Natural killer cell treated with Interleukin-12 subunit alpha and Interleukin-12 subunit beta and Interleukin-15 and Interleukin-18, amount 100 ng/mL, for 72 hours (primary cell): ENCODE results near the gene EXD3. TPM values are rescaled to one million over a fixed set of nuclear protein-coding genes. Genes with fewer than 3 reads are reported as not detected.

ENCODE experiments used
- ATAC-seq, 2 donors: fragments of 150-1000 bp; cut with Tn5 transposase in 1 of 2; sonication (Bioruptor Pico), chemical (Tn5 transposase) in 1 of 2; 2 replicates each; pipeline ENCODE4 v1.10.0; 2021
- DNase-seq: peaks from one replicate; pipeline ENCODE4 v3.0.0; 2022; ENCODE audit warnings: low spot score
- H3K27ac Mint-ChIP-seq, 2 donors: 1 replicate in 1 of 2; 2 replicates in 1 of 2; pipeline ENCODE4 v1.8.0; 2022; ENCODE audit warnings: mixed read lengths in 2 of 2, mild to moderate bottlenecking in 1 of 2, moderate library complexity in 1 of 2
- H3K27me3 Mint-ChIP-seq, 2 donors: 1 replicate in 1 of 2; 2 replicates in 1 of 2; pipeline ENCODE4 v1.8.0; 2022; ENCODE audit warnings: mixed read lengths in 2 of 2
- H3K36me3 Mint-ChIP-seq: one replicate; pipeline ENCODE4 v1.8.0; 2022; ENCODE audit warnings: mixed read lengths
- H3K4me1 Mint-ChIP-seq, 2 donors: 1 replicate in 1 of 2; 2 replicates in 1 of 2; pipeline ENCODE4 v1.8.0; 2022; ENCODE audit warnings: low read depth in 2 of 2, mixed read lengths in 2 of 2, mild to moderate bottlenecking in 1 of 2
- H3K4me3 Mint-ChIP-seq: one replicate; pipeline ENCODE4 v1.8.0; 2022; ENCODE audit warnings: mixed read lengths
- H3K9me3 Mint-ChIP-seq: 2 replicates; pipeline ENCODE4 v1.8.0; 2022; ENCODE audit warnings: mixed read lengths
- total RNA-seq, 2 donors: library from RNA; stranded (reverse); gene quantifications; one replicate each; pipeline ENCODE4 v1.2.3, GENCODE V29; 2022

The EXD3 gene
- total RNA-seq, 2 donors from 2014 or later: 7.6 to 7.9 TPM

DNA sequence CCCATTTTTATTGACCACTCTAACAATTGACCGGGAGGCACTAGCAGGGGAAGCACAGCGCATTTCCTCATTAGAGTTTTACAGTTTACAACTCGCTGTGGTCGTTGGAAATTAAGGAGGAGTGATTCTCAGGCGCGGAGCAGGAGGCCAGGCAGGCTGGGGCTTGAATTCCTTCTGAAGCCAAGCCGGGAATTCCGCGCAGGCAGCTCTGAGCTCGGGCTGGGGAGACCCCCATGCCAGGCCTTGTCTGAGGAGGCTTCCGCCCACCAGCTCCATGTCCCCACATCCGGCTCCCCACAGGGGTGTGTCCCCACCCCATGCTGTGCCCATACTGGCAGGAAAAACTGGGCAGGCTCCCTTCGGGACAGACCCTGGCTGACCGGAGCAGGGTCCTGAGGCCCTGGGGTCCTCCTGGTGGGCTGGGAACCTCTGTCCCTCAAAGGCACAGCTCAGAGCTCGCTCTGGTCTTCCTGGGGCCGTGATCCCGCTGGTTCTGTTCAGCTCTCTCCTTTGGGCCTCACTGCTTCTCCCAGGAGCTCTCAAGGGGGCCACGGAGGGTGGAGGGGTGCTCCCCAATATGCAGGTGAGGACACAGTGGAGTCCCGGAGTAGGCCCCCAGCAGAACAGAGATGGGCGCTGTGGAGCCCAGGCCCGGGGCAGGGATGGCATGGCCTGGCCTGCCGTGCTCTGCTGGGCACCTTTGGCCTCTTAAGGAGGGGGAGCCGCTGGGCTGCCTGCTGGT, 119.6 kb downstream of the EXD3 start:
- H3K27ac Mint-ChIP-seq: no peak overlapping the region
- no peak overlapping the region for H3K4me3 Mint-ChIP-seq
- H3K36me3 Mint-ChIP-seq: no peaks in the 10 kb centered on the region
- peaks cover 0 to 6% of the 10 kb centered on the region in 2 donors for H3K27me3 Mint-ChIP-seq
- no peaks in the 10 kb centered on the region for H3K9me3 Mint-ChIP-seq
- peaks cover 0 to 8% of the 10 kb centered on the region in 2 donors for H3K4me1 Mint-ChIP-seq
- DNase-seq (peak; percentile 59), ATAC-seq (no peak)

DNA sequence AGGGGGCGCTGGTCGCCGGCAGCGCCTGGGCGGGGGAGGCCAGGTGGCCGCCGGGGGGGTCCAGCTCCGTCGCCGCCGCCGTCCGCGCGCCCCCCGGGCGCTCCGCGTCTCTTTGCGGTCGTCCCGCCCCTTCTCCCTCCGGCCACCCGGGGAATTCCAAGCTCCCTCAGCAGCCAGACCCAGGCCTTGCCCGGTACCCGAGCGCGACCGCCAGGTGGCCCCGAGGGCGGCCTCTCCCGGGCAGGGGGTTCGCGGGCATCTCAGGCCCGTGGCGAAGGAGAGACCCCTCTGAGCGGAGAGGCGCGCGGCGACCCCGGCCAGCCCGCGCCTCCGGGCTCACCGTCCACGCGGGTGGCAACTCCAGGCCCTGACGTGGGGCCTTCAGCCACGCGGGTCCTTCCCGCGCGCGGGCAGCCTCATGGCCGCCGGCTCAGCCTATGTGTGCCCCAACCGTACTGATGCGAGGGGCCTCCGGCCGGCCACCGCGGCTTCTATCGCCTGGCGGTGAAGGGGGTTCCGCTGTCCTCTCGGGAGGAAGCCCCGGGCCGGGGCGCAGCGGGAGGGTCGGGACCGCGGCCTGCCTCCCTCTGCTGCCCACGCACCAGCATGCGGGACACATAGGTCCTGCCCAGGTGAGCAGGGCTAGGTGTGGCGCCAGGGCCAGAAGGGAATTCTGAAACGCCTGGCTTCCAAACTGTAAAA, 120.4 kb downstream of the EXD3 start:
- Mint-ChIP-seq H3K4me1 (peaks cover 0 to 8% of the 10 kb centered on the region in 2 donors), H3K27me3 (peaks cover 0 to 6% of the 10 kb centered on the region in 2 donors), H3K27ac (no peak overlapping the region), H3K9me3 (no peaks in the 10 kb centered on the region), H3K36me3 (no peaks in the 10 kb centered on the region), H3K4me3 (peak overlapping the region; percentile 50)
- ATAC-seq (peak in 1 of 2 donors; percentile 56), DNase-seq (no peak)

DNA sequence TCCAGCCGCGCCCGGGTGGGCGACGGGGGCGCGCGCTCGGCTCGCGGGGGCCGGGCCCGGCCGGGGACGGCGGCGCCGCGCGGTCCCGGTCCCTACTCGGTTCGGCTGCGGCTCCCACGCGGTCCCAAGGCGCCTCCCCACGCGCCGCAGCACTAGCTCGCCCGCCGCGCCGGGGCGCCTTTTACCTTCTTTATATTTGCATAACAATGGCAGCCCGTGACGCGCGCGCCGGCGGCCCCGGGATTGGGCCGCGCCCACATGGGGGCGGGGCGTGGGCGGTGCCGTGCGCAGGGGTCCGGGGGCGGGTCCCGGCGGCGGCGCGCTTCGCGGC, 120.9 kb downstream of the EXD3 start, which contains the start of gene NRARP:
TSS of gene NRARP (minus strand) at position 154 of the 331 bp plus-strand sequence. CDS start 343 bp downstream, outside the sequence.
- H3K27ac Mint-ChIP-seq: no peak within 1 kb of the TSS
- peak within 1 kb of the TSS; percentile 52 for H3K4me3 Mint-ChIP-seq
- DNase-seq: peak; percentile 94
- no peaks in the 10 kb centered on the region for H3K36me3 Mint-ChIP-seq
- H3K27me3 Mint-ChIP-seq: peaks cover under 1 to 7% of the 10 kb centered on the region in 2 donors
- peaks cover 0 to 8% of the 10 kb centered on the region in 2 donors for H3K4me1 Mint-ChIP-seq
- H3K9me3 Mint-ChIP-seq: no peaks in the 10 kb centered on the region
- ATAC-seq: peak; percentile 89 to 94

DNA sequence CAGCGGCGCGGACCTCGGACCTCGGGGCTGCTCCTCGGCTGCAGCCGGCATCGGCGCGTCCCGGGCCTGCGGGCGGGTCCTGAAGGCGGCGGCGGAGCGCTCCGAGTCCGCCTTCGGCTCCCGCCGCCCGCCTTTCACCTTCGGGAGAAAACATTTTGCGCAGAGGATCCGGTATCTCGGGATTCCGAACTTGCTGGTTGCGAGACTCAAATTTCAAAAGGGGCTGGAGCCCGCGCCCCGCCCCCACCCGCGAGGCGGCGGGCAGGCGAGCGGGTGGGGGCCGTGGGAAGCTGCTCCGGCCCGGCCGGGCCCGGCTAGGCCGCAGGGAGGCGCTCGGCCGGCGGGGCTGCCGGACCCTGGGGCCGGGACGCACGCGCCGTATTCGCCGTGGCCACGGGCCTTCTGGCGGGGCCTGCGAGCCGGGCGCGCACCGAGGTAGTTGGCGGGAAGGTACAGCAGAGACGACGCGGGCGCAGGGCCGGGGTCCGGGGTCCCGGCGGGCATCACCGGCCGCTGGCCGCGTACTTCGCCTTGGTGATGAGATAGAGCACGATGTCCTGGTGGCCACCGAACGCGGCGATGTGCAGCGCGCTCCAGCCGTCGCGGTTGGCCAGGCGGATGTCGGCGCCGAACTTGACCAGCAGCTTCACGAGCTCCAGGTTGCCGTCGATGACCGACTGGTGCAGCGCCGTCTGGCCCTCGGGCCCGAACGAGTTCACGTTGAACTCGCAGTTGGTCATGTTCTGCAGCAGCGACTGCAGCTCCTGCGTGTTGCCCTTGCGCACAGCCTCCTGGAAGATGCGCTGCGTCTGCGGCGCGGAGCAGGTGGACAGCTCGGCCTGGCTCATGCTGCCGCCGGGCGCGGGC, 121.6 kb downstream of the EXD3 start:
- DNase-seq (no peak), ATAC-seq (peak; percentile 12 to 22)
- Mint-ChIP-seq H3K9me3 (no peaks in the 10 kb centered on the region), H3K4me1 (peaks cover 5 to 13% of the 10 kb centered on the region in 2 donors), H3K36me3 (no peaks in the 10 kb centered on the region), H3K27me3 (peaks cover 8 to 13% of the 10 kb centered on the region in 2 donors), H3K27ac (no peak overlapping the region), H3K4me3 (peak overlapping the region; percentile 79)

DNA sequence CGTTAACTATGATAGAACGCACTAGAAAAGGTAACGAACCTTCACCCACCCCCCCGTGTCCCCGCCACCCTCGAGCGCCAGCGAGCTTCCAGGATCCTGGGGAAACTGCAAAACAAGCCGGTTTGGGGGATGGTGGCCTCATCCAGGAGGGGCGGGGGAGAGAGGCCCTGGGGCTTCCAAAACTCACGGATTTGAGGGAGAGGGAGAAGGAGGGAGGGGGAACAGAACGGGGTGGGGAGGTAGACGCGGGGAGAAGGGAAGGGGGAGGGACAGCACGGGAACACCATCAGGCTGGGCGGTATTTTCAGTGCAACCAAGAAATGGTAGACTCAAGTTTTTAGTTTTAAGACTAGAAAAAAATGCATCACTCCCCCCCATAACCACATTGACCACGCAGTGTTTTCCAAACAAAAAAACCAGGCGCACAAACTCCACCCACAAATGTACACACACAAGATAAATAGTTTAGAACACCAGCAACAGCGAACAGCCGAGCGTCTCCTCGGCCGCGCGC, 122.3 kb downstream of the EXD3 start:
- Mint-ChIP-seq H3K4me3 (peak overlapping the region; percentile 79), H3K36me3 (no peaks in the 10 kb centered on the region)

DNA sequence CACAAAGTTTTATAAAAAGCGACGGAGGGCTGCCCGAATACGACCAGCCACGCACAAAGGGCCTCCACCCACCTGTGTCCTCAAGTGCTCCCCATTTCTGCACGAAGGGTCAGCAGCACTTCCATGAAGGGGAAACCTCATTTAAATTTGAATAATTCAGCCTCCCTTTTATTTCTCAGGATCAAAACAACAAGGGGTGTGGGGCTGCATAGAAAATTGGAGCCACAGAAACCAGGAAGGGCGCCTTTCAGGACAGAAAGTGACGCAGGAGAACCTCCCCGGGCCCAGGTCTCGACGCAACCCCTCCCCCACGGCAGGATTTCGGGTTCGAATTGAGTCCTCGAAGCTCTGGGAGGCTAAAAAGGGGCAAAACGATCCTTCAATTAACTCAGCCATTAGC, 123.0 kb downstream of the EXD3 start:
- Mint-ChIP-seq H3K27me3 (peaks cover 10 to 13% of the 10 kb centered on the region in 2 donors), H3K9me3 (no peaks in the 10 kb centered on the region), H3K4me1 (peaks cover 5 to 10% of the 10 kb centered on the region in 2 donors), H3K4me3 (peak overlapping the region; percentile 56), H3K27ac (no peak overlapping the region), H3K36me3 (no peaks in the 10 kb centered on the region)
- no peak for DNase-seq
- ATAC-seq: no peak

More for the DNA sequence above, 122.3 kb downstream of the EXD3 start:
- ATAC-seq (no peak), DNase-seq (no peak)
- Mint-ChIP-seq H3K27me3 (peaks cover 10 to 13% of the 10 kb centered on the region in 2 donors), H3K27ac (no peak overlapping the region), H3K9me3 (no peaks in the 10 kb centered on the region), H3K4me1 (peaks cover 5 to 13% of the 10 kb centered on the region in 2 donors)

DNA sequence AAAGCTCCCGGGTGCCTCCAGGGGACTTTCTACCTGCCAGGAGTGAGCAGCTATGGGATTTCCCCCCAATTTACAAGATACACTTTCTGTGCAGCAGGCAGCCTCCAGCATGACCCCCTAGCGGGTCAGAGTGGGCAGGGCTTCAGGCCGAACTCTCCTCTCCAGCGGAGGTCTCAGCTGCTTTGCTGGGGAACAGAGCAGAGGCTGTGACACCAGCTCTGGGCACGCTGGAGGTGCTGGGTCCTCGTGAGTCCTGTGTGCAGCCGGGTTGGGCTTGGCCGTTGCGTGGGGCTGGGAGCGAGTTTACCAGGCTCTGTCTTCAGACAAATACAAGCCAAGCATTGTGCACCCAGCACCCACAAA, 123.8 kb downstream of the EXD3 start:
- H3K36me3 Mint-ChIP-seq: no peaks in the 10 kb centered on the region
- peaks cover 5 to 13% of the 10 kb centered on the region in 2 donors for H3K4me1 Mint-ChIP-seq
- ATAC-seq: no peak

DNA sequence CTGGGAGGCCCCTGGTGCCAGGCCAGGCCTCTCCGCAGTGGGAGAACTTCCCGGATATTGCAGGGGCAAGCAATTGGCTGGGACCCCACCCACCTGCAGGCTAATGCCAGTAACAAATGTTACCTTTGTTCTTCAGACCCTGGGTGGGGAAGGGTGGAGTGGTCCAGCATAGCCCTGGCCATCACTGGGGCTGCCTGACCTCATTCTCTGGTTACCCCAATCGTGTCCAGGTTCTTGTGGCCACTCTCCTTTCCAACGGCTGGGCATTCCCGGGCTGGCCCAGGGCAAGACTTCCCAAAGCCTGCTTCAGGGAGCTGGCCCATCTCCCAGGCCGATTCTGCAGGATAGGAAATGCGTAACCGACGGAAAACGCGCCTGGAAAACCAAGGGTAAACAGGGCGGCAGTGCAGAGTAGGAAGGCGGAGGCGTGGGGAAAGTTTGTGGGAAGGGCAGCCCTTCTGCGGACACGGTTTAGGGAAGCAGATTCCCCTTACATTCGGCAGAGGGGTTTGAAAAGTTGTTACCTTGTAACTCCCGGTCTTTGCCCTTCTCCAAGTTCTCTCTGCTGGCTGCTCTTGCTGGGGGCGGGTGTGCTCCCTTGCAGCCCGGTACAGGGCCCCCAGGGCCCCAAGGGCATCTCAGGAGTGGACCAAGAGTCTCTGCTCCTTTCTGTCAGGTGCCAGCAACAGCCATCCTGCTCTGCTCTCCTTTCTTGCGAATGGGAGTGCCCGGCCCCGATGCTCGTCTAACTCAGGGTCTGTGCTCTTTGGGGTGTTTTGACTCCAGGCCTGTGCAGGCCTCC, 124.4 kb downstream of the EXD3 start:
- DNase-seq (no peak), ATAC-seq (no peak)
- Mint-ChIP-seq H3K4me3 (no peak overlapping the region), H3K4me1 (peaks cover 5 to 12% of the 10 kb centered on the region in 2 donors), H3K36me3 (no peaks in the 10 kb centered on the region), H3K27me3 (peaks cover 10 to 19% of the 10 kb centered on the region in 2 donors), H3K9me3 (no peaks in the 10 kb centered on the region), H3K27ac (no peak overlapping the region)

More for the DNA sequence above, 123.8 kb downstream of the EXD3 start:
- H3K27ac Mint-ChIP-seq: no peak overlapping the region
- no peak overlapping the region for H3K4me3 Mint-ChIP-seq
- no peaks in the 10 kb centered on the region for H3K9me3 Mint-ChIP-seq
- peaks cover 10 to 16% of the 10 kb centered on the region in 2 donors for H3K27me3 Mint-ChIP-seq
- DNase-seq: no peak

DNA sequence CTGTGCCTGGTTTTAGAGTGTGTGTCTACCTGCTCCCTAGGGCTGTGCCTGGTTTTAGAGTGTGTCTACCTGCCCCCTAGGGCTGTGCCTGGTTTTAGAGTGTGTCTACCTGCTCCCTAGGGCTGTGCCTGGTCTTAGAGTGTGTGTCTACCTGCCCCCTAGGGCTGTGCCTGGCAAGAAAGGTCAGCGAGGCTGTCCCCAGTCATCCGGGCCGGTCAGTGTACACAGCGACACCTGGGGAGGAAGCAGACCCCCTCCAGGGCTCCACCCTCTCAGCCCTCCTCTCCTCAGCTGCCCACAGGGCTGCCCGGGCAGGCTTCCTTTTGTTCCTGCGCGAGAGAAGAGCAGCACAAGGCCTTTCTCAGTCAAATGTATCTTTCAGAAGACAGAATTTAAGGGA, 125.0 kb downstream of the EXD3 start:
- Mint-ChIP-seq H3K9me3 (no peaks in the 10 kb centered on the region), H3K27me3 (peaks cover 10 to 21% of the 10 kb centered on the region in 2 donors), H3K4me3 (no peak overlapping the region), H3K27ac (no peak overlapping the region), H3K36me3 (no peaks in the 10 kb centered on the region), H3K4me1 (peaks cover 5 to 11% of the 10 kb centered on the region in 2 donors)
- DNase-seq (no peak), ATAC-seq (no peak)

DNA sequence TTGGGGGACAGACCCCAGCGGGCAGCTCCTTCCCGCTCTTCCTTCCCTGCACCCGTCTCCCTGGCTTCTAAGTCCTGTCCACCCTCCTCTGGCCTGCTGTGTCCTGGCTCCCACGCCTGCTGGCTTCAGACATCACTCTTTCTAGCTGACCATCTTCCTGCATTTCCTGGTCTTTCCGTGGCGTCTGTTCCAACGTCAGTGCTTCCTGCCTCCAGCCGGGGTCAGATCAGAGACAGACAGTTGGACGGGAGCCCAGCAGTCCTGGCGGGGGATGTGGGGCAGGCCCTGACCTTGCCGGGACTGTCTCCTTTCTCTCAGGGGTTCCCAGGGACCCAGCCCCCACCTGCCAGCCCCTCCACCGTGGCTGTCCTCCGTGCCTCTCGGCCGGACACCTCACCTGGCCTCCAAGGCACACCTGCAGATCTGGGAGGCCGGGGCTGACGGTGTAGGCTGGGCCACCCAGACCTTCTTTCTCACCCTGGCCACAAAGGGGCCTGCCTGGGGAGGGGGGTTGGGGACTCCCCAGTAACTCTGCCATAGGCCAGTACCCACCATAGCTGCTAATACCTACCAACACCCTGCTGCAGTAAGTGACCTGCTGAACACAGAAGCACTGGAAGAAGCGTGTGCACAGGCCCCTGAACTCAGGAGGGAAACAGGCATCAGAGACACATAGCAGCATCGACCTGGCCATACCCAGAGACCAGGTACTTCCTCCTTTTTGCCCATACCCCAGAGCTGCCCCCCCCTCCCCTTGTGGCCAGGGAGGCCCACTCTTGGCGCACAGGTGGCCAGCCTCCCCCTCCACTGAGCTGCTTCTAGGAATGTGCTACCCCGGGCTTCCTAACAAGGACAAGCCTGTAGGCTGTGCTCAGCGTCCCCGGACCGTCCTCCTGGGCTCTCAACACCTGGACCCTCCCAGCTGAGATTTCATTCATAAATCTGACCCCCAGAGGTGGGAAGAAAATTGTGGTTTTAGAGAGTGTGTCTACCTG, 126.0 kb downstream of the EXD3 start:
- no peaks in the 10 kb centered on the region for H3K9me3 Mint-ChIP-seq
- H3K27ac Mint-ChIP-seq: no peak overlapping the region
- H3K4me1 Mint-ChIP-seq: peaks cover 5 to 11% of the 10 kb centered on the region in 2 donors
- peaks cover 10 to 21% of the 10 kb centered on the region in 2 donors for H3K27me3 Mint-ChIP-seq
- no peak for ATAC-seq
- H3K4me3 Mint-ChIP-seq: peak overlapping the region; percentile 67
- no peak for DNase-seq
- H3K36me3 Mint-ChIP-seq: no peaks in the 10 kb centered on the region

DNA sequence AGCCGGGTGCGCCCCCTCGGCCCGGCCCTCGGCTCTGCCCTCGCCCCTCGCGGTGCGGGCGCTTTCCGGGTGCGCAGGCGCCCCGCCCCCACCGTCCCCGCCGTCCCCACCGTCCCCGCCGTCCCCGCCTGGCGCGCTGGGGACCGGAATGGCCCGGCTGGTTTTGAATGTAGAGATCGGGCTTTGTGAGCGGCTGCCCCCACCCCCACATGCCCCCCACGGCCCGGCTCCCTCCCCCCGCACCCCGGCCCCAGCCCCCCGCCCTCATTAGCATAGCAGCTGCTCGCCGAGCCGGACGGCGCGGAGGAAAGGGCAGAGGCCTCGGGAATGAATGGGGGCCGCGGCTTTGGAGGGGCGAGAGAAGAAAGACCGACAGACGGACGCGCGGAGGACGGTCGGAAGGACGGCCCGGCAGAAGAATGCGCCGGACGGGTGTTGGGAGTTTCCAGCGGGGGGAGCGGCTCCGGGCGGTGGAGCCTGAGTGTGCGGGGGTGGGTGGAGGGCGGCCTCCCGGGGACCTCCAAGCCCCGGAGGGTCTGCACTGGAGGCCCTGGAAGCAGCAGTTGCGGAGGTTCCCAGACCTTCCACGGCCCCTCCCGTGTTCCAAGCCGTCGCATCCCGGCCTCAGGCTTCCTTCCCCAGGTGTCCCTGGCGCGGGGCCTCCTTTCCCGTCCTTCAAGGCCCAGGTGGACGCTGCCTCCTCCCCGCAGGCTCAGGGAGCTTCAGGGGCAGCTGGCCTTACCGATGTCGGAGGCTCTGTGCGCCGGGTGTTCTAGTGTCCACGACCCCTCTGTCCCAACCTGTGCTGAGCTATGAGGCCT, 126.9 kb downstream of the EXD3 start:
- ATAC-seq (peak in 1 of 2 donors; percentile 11), DNase-seq (no peak)
- no peaks in the 10 kb centered on the region for H3K36me3 Mint-ChIP-seq
- H3K27me3 Mint-ChIP-seq: peaks cover 10 to 21% of the 10 kb centered on the region in 2 donors
- H3K4me1 Mint-ChIP-seq: peaks cover 5 to 11% of the 10 kb centered on the region in 2 donors
- no peak overlapping the region for H3K27ac Mint-ChIP-seq
- no peaks in the 10 kb centered on the region for H3K9me3 Mint-ChIP-seq
- peak overlapping the region; percentile 67 for H3K4me3 Mint-ChIP-seq
